ENCODE data around the gene ASXL2.

The ASXL2 gene

DNA sequence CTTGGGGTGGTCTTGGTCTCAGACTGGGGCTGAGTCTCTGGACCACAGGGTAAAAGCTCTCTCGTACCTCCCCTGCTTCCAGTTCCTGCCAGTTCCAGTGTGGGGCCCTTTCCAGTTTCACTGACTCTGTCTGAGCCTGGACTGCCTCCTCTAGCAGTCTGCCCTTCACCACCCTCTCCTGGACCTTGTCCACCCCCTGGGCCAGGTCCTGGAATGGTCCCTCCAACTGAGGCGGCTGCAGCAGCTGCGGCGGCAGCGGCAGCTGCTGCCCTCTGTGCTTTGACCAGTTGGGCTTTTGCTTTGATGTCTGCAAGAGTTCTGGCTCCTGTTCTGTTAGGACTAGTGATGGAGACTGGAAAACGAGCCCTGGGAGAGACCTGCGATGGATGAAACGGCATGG lies 134.2 kb downstream of the ASXL2 start:
- H3K4me1 ChIP-seq = no peaks in the 10 kb centered on the region
- no peak overlapping the region for H3K4me3 ChIP-seq (ENCODE audit: low read depth, low read length)
- no peak for DNase-seq
- H3K9me3 ChIP-seq = no peaks in the 10 kb centered on the region
- H3K36me3 ChIP-seq = peaks cover 25% of the 10 kb centered on the region
- no peaks in the 10 kb centered on the region for H3K27me3 ChIP-seq
- TF ChIP-seq CTCF (IDR thresholded peaks at IDR 0.05; ENCODE audit: low read depth, low read length) = no peak

DNA sequence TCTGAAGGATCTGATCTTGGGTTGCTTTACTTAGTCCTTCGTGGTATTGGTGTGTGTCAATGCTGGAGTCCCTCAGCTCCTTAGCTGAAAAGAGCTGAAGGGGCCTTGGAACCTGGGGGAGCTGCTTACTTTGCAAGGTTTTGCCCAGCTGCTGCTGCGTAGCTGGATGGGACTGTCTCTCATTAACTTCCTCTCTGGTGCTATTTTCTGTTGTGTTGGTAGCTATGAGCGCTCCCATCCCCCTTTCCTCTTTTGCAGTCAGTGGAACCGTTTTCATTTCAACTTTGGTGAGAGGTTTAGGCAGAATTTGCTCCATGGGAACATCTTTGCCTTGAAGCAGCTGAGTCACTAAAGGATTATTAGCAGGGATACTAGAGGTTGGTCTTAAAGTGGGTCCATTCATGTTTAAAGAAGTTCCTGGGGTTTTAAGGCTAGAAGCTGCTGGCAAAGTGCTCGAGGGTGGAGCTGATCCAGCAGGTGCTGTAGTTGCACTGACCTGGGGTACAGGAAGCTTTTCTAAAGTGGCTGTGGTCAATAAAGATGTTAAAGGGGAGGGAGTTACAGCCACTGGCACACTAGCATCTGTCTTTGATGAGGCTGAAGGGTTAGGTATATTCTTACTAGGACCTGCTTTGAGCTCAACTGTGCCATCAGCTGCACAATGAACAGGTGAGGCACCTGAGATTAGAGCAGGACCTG lies 135.0 kb downstream of the ASXL2 start:
- TF ChIP-seq CTCF (IDR thresholded peaks at IDR 0.05; ENCODE audit: low read depth, low read length) = no peak
- DNase-seq = no peak
- H3K4me1 ChIP-seq = no peaks in the 10 kb centered on the region
- H3K36me3 ChIP-seq = peaks cover 25% of the 10 kb centered on the region
- H3K9me3 ChIP-seq = no peaks in the 10 kb centered on the region
- H3K4me3 ChIP-seq (ENCODE audit: low read depth, low read length) = no peak overlapping the region
- no peaks in the 10 kb centered on the region for H3K27me3 ChIP-seq

DNA sequence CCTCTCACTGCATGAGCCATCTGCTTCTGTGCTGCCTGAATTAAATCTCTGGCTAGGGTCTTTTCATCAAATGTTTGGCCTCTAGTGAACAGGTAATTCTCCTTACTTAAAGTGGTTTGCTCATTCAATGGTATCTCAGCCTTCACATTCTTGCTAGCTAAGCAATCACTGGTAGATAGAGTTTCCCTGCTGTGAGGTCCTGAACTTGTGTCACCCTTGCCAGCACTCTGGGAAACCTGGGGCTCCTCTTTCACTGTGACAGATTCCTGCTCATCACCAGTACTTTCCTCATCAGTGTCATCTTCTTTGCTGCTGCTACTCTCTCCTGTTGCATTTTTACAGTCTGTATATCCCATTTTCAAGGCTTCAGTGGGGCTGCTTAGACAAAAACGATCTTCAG lies 135.8 kb downstream of the ASXL2 start:
- DNase-seq = no peak
- Histone ChIP-seq H3K27me3 (no peaks in the 10 kb centered on the region), H3K9me3 (no peaks in the 10 kb centered on the region), H3K4me3 (ENCODE audit: low read depth, low read length) (no peak overlapping the region), H3K4me1 (no peaks in the 10 kb centered on the region), H3K36me3 (peaks cover 23% of the 10 kb centered on the region)
- no peak for TF ChIP-seq CTCF (IDR thresholded peaks at IDR 0.05; ENCODE audit: low read depth, low read length)

- DNase-seq = no peak
- no peaks in the 10 kb centered on the region for H3K4me1 ChIP-seq
- peaks cover 23% of the 10 kb centered on the region for H3K36me3 ChIP-seq
- no peak overlapping the region for H3K4me3 ChIP-seq (ENCODE audit: low read depth, low read length)
- no peak for TF ChIP-seq CTCF (IDR thresholded peaks at IDR 0.05; ENCODE audit: low read depth, low read length)
- H3K27me3 ChIP-seq = no peaks in the 10 kb centered on the region
- no peaks in the 10 kb centered on the region for H3K9me3 ChIP-seq
These were observed 137.4 kb downstream of the ASXL2 start for GRCh38 chr2:25740810-25741381.

GRCh38 chr2:25738383-25739343 lies 139.6 kb downstream of the ASXL2 start:
- no peaks in the 10 kb centered on the region for H3K27me3 ChIP-seq
- DNase-seq = no peak
- H3K4me3 ChIP-seq (ENCODE audit: low read depth, low read length) = no peak overlapping the region
- no peaks in the 10 kb centered on the region for H3K9me3 ChIP-seq
- H3K4me1 ChIP-seq = no peaks in the 10 kb centered on the region
- TF ChIP-seq CTCF (IDR thresholded peaks at IDR 0.05; ENCODE audit: low read depth, low read length) = no peak
- H3K36me3 ChIP-seq = peaks cover 16% of the 10 kb centered on the region

Measured in BE2C (cell line).